Frontal cortex (tissue), 4 donors: Measurements from ENCODE around the gene TMEM87B. TPM values are rescaled to one million over a fixed set of nuclear protein-coding genes. Genes with fewer than 3 reads are reported as not detected.
A peak's percentile ranks its signal among the peaks of the same experiment; 100 is the strongest.
"Not testable (repeated sequence)": the region's sequence is repeated elsewhere in the genome, so short reads cannot be mapped to it uniquely, and the experiment has no call there.

Experiments
- DNase-seq, 2 donors: peaks; one replicate each; pipeline ENCODE4 v3.0.0; 2012; ENCODE audit warnings: low spot score in 2 of 2
- FAIRE-seq: peaks from 2 replicates; lab custom pipeline; 2012; peaks lifted over from hg19 to GRCh38; lab: Jason Lieb, UNC
- total RNA-seq: library from RNA; depleted of rRNA; stranded (reverse); fragments of >200 nt; gene quantifications from one replicate; pipeline ENCODE4 v1.2.3, GENCODE V29; 2014
- donor health status: control.
- donor health status: control.
- donor health status: control.

The TMEM87B gene
- total RNA-seq, 1 donor from 2014 or later: 12.6 TPM

DNA sequence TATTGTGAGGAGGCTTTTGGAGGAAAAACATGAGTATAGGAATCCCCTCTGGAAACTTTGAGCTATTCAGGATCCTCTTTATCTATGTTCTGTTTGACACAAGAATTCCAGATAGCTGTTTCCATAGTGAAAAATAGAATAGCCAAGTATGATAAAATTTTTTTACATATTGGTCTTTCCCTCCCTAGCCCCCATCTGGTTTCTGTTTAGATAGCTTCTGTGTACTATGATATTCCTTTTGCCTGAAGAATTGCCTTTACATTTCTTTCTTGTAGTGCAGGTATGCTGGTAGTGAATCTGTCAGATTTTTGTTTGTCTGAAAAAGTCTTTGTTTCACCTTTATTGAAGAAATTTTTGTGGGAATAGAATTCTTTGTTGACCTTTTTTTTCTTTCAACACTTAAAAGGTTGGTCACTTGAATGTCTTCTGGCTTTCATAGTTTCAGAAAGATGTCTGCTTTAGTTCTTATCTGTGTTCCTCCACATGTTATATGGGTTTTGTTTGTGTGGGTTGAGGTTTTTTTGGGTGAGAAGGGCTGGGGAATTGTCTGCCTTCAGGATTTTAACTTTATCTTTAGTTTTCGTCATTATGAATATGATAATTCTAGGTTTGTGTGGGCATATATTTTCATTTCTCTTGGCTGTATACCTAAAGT, 53.2 kb downstream of the TMEM87B start:
- no peak for FAIRE-seq
- no peak for DNase-seq

DNA sequence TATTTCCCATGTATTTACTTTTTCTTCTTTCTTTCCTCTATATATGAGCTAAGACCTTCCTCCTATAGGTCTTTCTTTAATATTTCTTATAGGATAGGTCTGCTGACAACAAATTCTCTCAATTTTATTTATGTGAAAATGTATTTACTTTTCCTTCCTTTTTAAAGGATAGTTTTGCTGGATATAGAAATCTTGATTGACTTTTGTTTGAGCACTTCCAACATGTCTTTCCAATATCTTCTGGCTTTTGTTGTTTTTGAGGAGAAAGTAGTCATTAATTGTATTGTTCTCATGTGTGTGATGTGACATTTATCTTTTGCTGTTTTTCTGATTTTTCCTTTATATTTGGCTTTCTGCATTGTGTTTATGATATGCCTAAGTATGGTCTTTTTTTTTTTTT, 54.2 kb downstream of the TMEM87B start:
- DNase-seq (no peak), FAIRE-seq (no peak)

DNA sequence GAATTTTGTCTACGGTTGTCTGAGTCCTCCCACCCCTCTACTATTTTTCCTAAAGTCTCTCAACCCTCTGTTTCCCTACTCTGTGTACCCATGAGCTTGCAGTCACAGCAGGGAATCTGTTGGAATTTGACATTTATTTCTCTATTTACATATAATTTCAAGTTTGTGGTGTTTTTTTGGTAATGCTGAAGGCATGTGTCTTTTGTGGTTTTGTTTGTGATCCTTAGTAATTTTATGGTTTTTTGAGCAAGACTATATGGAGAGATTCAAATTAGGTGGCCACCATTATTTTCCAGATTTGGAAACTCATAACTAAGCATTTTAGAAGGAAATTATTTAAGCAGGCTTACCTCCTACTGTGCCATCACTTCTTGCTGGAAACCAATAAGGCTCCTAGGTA, 55.9 kb downstream of the TMEM87B start:
- no peak for FAIRE-seq
- DNase-seq: no peak

DNA sequence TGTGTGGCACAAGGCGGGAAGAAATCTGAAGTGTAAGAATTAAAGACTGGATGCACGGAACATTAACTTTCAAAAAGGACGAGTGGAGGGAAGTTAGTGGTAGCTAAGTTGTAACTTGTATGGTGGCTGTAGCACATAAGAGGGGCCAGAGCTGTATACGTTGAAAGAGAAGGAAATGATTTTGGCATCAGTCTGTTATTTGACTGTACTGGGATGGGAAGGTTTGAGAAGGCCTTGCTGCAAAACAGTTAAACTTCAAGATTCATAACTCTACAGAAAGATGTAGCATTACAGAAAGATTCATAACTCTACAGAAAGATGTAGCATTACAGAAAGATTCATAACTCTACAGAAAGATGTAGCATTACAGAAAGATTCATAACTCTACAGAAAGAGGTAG, 58.3 kb downstream of the TMEM87B start:
- not testable (repeated sequence) for DNase-seq, FAIRE-seq

DNA sequence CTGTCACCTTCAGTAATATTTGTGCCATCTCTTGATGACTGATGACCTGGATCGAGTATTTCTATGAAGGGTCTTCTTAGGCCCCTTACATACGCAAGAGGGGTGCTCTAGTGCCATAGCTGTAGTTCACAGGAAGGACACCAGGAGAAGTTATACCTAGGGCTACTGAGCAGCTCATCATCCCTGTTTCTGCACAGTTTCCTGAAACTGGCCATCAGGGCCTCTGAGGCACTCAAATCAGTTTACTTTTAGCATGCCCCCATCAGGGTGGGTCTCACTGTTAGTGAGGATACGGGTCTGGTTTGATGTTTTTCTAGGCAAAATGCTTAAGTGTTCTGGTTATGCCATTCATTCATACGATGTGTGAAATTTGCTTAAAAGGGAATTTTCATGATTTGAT, 63.1 kb downstream of the TMEM87B start:
- DNase-seq (no peak), FAIRE-seq (no peak)

DNA sequence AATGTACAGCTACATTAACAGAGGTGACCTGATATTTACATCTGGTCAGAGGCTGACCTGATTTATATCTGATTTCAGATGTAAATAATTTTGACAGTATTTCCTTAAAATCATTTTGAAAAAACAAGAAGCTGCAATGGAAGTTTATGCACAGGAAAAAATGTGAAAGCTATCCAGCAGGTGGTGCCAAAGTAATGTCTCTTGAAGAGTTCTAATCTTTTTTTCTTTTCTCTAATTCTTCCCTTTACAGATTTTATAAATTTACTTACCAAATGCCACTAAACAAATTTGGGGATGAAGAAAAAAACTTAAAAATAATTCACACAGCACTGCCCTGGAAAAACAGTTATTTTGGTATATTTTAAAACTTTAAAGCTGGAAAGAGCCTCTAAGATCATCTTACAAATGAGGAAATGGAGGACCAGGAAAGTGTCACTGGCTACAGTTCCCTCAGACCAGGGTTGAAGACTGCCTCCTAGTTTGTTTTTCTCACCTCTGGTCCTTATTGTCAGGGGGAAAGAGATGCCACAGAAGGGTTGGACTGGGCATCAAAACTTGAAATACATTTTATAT, 66.7 kb downstream of the TMEM87B start:
- DNase-seq (peak in 1 of 2 donors; percentile 33), FAIRE-seq (peak; percentile 89)

DNA sequence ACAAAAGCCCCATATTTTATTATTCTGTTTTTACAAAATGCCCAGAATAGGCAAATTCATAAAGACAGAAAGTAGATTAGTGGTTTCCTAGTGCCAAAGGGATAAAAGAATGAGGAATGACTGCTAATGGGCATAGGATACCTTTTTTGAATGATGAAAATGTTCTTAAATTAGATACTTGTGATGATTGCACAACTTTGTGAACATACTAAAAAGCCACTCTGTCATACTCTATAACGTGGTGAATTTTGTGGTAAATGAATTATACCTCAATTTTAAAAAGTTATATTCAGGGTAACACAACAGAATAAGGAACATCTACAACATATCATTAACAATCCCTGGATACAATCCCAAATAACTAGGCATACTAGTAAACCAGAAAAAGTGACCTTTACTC, 74.0 kb downstream of the TMEM87B start:
- DNase-seq (no peak), FAIRE-seq (no peak)

DNA sequence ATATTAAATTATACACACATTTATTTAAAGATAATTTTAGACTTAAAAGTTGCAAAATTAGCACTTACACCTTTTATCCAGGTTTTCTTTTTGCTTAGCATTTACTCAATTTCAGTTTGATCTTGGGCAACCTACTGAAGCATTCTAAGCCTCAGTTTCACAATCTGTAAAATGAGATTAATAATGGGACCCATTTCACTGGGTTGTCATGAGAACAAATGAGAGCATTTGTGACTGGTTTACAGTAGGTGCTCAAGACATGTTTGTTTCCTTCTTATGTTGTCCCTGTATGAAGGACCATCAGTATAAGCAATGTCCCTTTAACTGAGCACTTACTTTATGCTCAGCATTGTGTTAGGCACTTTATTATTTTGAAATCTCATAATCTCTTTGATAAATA, 78.3 kb downstream of the TMEM87B start:
- DNase-seq (no peak), FAIRE-seq (no peak)

DNA sequence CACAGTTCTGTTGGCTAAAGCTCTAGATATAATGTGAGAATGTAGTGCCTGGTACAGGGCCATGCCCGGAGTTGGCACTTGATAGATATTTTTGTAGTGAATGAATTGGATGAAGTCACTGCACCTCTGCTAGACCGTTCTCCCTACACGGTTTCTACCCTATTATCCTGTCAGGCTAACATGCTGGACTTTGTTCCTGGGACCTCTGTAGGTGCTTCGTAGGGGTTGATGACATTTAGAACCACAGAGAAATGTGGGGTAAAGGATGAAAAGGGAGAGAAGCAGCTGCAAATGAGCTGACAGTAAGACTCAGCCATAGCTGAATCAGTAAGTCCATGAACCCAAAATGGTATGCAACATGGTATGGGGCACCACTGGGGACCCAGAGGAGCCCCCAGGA, 79.1 kb downstream of the TMEM87B start:
- DNase-seq: no peak
- no peak for FAIRE-seq

DNA sequence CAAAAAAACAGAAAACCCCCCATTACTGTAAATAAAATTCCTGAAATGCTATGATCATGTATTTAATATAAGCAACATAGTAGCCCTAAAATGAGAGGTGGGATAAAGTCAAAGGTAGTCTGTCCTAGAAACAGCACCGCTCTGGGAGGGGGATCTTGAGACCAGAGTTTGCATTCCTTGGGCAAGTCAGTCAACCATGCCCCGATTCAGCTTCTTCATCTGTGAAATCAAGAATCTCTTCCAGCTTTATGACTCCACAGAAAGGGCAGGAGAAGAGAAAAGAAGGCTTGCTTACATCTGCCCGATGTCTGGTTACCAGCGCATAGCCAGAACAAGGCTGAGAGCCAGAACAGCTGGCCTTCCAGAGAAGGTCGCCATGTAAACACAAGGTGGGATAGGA, 81.0 kb downstream of the TMEM87B start:
- DNase-seq (no peak), FAIRE-seq (no peak)

DNA sequence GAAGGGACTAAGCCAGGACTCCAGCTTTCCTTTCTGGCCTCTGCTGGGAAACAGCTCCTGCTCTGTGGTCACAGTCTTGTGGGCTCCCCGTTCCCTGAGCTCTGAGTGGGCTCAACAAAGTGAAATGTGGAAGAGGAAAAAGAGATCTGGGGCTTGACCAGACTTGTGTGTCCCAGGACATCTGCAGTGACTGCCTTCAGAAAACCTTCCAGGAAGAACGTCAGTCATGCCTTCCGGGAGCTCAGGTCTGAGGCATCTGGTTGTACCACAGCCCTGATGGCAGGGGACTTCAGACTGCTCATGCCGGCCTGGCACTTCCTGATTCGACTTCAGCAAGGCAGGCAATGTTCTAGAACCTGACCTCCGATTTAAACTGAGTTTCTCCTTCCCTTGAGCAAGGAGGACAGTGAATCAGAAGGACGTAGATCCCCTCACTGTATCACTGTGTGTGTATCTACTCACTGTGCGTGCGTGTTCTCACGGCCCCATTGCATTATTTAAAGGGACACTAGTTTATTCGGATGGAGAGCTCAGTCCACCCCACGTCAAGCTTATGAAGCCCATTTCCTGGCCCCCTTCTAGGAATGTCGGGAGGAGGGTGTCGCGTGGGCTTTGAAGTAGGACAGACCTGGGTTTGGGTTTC, 82.6 kb downstream of the TMEM87B start:
- FAIRE-seq: no peak
- DNase-seq: no peak

DNA sequence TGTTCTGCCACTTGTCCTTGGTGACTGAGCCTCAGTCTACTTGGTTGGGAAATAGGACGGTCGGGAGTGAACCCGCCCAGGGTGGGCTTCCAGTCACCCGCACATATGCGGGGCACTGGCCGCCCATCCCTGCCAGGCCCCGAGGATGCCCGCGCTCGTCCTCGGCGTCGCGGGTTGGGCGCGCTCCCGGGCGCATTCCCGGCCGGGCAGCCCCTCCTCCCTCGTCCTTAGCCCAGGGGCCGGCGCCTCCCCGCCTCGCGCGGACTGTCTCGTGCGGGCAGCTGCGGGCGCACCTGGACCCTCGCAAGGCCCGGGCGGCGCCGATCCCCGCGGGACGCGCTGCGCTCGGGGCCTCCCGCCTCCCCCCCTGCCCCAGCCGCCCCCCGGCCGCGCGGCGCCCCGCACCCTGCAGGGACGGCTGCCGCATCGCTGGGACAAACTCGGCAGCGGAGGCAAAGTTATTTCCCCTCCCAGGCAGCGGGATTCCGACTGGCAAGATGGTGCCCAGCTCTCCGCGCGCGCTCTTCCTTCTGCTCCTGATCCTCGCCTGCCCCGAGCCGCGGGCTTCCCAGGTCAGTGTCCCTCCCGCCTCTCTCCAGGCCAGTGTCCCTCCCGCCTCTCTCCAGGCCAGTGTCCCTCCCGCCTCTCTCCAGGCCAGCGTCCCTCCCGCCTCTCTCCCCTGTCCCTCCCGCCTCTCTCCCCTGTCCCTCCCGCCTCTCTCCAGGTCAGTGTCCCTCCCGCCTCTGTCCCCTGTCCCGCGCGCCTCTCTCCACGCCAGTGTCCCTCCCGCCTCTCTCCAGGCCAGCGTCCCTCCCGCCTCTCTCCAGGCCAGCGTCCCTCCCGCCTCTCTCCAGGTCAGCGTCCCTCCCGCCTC, 83.3 kb downstream of the TMEM87B start, which contains the start of gene FBLN7:
Gene FBLN7, plus strand, starts transcription at position 227 of the 874 bp plus-strand sequence. Its CDS starts 271 bp downstream, at position 498.
- FAIRE-seq: no peak
- DNase-seq: no peak

DNA sequence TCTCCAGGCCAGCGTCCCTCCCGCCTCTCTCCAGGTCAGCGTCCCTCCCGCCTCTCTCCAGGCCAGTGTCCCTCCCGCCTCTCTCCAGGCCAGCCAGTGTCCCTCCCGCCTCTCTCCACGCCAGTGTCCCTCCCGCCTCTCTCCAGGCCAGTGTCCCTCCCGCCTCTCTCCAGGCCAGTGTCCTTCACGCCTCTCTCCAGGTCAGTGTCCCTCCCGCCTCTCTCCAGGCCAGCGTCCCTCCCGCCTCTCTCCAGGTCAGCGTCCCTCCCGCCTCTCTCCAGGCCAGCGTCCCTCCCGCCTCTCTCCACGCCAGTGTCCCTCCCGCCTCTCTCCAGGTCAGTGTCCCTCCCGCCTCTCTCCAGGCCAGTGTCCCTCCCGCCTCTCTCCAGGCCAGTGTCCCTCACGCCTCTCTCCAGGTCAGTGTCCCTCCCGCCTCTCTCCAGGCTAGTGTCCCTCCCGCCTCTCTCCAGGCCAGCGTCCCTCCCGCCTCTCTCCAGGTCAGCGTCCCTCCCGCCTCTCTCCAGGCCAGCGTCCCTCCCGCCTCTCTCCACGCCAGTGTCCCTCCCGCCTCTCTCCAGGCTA, 84.1 kb downstream of the TMEM87B start:
- not testable (repeated sequence) for FAIRE-seq, DNase-seq

DNA sequence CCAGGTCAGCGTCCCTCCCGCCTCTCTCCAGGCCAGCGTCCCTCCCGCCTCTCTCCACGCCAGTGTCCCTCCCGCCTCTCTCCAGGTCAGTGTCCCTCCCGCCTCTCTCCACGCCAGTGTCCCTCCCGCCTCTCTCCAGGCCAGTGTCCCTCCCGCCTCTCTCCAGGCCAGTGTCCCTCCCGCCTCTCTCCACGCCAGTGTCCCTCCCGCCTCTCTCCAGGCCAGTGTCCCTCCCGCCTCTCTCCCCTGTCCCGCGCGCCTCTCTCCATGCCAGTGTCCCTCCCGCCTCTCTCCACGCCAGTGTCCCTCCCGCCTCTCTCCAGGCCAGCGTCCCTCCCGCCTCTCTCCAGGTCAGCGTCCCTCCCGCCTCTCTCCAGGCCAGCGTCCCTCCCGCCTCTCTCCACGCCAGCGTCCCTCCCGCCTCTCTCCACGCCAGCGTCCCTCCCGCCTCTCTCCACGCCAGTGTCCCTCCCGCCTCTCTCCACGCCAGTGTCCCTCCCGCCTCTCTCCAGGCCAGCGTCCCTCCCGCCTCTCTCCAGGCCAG, 84.7 kb downstream of the TMEM87B start:
- DNase-seq, FAIRE-seq: not testable (repeated sequence)

DNA sequence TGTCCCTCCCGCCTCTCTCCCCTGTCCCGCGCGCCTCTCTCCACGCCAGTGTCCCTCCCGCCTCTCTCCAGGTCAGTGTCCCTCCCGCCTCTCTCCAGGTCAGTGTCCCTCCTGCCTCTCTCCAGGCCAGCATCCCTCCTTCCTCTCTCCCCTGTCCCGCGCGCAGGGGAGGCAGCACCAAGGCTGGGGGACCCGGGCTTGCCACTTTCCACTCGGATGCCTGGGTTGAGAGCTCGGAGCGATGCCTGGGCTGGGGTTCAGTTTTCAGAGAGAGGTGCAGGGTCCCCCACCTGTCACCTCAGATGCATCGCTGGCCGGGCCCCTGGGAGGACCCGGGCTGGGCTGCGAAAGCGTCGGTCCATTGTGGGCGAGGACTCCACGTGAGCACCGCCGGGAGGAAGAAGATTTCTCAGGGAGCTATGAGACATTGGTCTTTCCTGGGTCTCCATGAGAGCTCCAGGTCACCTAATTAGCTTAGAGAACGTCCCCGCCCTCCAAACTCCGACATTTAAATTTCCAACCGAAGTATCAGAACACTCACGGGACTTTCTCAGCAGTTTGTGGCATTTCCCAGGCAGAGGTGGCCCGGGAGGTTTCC, 85.2 kb downstream of the TMEM87B start:
- FAIRE-seq (no peak), DNase-seq (no peak)

DNA sequence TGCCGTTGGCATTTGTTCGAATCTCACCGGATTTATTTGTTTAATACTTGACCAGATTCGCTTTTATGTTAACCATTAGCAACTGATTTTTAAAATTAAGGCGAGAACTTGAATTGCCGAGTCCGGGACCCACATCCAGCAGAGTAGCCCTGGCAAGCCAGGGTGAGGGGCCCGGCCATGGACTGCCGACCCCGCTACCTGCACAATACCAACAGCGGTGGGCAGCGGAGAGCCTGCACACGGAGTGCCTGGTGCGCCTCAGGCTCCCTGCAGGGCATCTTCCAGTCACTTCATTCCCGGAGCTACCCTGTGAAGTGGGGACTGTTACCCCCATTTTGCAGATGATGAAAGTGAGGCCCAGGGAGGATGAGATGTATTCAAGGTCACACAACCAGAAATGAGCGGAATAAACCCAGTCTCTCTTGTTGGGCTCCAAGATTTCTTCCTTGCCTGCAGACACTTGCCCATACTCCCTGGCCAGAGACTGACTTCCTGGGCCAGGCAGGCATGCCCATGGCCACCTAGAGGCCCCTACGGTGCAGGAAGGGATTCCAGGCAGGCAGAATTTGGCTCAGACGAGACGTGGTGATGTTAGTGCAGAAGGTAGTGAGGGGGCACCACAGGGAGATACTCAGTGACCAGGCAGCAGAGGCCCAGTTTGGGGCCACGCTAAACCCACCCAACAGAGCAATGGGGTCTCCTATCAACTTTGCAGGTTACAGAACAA, 86.0 kb downstream of the TMEM87B start:
- DNase-seq (no peak), FAIRE-seq (no peak)

DNA sequence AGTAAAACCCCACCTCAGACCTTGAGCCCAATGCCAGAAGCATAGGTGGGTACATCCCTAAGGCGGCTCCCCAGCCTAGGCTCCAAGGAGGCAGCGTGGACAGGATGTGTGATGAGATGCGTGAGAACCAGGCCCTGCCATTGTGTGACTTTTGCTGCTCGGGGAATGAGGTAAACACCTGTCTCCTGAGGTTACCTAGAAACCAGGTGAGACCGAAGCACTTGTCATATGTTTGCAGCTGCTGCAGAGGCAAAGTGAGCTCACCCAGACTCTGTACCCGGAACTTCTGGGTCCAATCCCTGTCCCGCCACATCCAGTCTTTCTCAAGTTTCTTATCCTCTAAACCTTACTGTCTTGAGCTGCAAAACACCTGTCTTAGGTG, 86.5 kb downstream of the TMEM87B start:
- FAIRE-seq (no peak), DNase-seq (no peak)

DNA sequence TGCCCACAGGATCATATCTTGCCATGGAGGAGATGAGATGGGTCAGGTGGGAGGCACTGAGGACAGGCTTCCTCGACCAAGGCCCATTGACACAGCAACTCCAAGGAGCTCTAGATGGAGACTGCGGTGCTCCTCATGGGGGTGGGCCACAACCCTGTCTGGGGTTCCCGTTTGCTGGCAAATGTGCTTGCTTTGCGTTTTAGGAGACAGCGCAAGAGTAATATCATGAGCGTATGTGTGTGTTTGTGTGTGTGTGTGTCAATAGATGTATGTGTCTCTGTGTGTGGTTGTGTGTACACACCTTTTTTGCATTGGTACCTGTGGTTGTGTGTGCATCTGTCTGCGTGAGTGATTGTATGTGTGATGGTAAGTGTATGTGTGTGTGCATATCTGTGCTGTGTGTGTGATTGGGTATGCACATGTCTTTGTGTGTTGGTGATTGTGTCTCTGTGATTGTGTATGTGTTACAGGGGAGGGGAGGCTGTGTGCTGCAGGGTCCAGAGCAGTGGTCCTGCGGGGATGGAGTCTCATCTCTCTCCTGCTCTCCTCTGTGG, 87.5 kb downstream of the TMEM87B start:
- FAIRE-seq: no peak

More for the DNA sequence above, 87.5 kb downstream of the TMEM87B start:
- DNase-seq: no peak
